Measurements from ENCODE around the gene FAHD1.

FAHD1 gene

DNA sequence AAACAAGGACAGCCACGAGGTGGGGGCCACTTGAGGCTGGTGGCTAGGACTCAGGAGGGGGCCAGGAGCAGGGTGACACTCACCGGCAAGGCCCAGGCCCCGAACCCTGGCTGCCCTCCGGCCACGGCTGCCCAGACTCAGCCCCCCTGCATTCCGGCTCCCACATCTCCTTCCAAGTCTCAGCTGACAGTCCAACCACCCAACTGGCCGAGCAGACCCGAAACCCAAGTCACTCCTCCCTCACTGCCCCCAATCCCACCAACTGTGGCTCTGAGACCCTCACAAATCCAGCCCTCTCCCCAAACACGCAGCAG, 9.8 kb upstream of the FAHD1 start:
- DNase-seq (ENCODE audit: low spot score), result no peak

DNA sequence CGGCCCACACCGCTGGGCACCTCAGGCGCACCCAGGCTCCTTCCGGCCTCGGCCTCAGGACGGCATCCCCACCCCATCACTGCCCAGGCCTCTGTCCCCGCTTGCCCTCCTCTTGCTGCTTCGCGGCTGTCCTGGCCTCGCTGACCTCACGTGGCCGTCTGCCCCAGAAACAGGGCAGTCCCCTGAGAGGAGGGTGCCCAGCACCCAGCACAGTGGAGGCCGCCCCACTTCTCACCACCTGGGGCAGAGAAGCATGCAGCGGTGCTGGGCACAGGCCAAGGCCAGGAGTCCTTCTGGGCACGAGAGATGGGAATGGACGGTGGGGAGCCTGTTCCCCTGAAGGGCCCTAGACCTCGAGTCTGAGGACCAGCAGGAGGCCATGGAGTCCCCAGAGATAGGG, 9.3 kb upstream of the FAHD1 start:
- no peak for DNase-seq (ENCODE audit: low spot score)

DNA sequence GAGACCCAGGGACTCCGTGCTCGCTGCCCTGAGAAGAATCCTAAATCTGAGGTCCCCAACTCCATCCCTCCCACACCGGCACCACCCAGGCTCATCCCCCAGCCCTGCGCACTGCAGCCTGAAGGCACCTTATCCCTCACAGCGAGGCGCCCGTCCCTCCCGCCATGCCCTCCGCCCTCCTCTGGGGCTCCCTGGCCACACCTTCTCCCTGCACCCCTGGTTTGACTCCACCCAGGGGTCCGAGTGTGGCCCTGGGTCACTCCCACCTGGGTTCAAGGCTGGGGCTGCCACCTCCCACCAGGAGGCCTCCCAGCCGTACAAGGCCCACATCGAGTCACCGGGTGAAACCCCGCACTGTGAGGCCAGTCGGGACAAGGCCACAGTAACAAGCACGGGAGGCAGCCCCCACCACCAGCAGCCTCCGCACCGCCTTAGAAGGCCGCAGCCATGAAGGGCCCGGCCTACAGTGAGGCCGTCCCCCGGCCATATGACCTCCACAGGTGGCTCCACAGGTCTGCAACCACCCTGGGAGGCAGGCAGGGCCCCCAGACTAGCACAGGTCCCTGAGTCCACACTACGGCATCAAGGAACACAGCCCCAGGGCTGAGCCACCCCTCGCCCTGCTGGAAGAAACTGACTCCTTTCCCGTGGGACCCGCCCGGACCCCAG, 8.7 kb upstream of the FAHD1 start:
- no peak for DNase-seq (ENCODE audit: low spot score)

DNA sequence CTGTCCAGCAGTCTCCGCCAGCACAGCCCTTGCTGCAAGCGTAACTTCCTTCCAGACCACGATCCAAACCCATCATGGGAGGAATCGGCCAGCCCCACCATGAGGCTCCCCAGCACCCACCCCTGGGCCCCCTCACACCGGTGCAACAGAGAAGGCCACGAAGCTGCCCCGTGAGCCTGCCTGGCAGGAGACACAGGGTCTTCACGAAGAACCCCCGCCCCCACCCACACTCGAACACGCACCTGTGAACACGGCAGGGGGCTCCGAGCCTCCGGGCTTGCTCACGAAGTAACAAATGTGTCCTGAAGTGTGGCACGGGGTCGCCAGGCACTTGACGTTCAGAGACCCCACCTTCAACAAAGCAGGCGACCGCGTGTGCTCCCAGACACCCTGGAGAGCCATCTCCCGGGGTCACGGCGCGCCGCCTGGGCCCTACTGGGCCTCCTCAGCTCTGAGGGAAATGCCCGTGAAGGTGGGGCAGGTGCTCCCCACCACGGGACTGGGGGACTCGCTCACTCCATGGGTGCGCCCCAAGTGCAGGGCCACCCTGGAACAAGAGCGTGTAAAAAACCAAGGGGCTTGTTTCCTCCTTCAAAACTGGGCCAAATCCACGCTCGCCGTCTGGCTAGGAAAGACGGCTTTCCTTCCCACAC, 8.0 kb upstream of the FAHD1 start:
- no peak for DNase-seq (ENCODE audit: low spot score)

DNA sequence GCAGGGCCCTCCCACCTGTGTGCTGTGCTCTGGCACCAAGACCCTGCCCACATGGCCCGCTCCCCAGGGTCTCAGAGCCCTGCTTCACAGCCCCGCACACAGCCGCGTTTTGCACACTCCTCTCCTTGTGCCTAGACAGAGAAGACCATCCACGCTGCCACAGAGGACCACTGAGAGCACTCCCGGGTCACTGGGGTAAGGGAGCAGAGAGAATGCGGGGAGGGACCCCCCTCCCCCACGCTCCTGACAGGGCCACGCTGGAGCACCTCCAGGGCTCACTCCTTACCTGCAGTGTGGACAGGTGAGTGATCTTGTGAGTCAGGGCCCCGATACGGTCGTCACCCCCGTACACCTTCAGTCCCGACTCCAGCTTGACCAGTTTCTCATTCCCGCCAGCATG, 7.4 kb upstream of the FAHD1 start:
- DNase-seq (ENCODE audit: low spot score), result no peak

DNA sequence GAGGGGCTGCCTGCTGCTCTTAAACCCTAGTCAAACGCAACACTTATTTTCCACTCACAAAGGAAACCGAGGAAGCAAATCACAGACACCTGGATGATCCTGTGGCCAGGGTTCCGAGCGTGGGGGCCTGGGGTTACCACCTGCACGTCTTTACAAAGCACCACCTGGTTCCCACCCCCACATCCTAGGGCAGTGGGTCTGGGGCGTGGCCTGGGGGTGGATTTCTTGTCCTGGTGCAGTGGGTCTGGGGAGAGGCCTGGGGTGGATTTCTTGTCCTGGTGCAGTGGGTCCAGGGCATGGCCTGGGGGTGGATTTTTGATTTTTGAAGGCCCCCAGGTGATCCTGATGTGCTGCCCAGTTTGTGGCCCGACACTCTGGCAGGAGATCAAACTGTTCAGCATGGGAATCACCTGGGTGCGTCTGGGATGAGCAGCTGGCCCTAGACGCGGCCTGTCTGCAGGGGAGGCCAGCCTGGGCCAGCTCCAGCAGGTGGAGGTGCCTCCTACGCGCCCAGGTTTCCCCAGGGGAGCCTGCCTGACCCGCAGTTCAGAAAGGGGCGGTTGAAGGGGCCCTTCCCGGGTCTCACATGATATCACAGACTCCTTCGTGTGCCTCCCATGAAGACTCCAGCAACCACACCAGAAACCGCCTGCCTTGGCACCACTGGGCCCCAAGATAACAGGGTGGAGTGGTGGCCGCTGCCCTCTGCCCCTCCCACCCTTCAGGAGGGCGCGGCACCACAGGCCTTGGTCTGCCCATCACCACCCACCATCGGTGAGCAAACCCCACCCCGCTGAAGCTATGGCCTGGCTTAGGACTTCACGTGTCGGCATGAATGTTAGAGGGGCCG, 6.7 kb upstream of the FAHD1 start:
- no peak for DNase-seq (ENCODE audit: low spot score)

DNA sequence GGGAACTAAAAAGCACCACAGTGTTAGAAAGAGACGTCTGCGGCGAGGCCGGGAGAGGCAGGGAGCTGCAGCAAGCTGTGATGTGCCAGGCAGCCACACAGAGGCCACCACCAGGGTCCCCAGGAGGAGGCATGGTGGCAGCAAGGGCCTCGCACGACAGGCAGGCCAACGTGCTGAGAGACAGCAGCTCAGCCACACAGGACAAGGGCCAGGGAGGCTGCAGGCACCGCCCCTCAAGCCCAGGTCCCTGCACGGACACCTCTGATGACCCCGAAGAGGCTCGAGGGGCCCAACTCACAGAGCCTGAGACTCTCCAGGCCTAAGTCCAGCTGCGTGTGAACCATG, 6.1 kb upstream of the FAHD1 start:
- DNase-seq (ENCODE audit: low spot score), result no peak

DNA sequence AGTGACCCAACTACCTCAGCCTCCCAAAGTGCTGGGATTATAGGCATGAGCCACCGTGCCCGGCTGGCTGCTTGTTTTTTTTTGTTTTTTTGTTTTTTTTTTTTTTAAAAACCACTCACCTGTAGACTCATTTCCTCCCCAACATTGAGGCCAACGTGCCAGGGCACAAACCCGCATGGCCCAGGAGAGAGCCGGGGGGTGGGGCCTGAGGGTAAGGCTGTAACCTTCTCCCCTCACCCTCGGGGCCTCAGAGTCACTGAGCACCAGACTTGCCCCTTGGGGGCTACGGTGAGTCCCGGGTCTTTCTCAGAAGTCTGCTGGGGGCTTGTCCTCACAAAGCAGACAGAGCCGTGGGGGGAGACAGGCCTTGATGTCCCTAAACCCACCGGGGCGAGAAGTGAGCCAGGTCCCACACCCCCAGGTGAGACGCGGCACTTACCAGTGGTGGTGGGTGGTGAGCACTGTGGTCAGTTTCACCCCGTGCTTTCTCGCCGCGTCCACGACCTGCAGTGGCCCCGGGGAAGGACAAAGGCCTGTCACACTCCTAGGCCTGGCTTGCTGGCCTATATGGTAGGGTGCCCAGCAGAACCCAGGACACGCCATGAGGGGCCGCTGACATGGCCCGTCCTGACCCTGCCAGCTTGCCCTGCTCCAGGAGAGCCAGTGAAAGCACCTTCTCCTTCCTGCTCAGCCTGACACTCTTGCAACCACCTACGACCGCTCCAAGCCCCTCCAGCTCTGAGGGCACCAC, 5.0 kb upstream of the FAHD1 start:
- DNase-seq (ENCODE audit: low spot score), result no peak

DNA sequence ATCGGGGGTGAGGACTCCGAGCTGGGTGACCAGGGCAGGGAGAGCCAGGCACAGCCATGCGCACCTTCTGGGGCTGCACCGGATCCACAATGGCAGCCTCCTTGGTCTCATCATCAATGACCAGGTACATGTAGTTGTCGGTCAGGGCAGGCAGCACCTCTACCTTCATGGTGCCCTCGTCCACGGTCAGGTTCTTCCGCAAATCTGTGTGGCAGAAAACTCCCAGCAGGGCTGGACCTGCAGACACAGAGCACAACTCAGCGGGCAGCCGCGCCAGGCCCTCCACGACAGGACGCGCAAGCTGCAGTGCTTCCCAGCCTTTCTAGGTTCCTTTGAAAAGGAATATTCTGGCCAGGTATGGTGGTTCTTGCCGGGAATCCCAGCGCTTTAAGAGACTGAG, 4.2 kb upstream of the FAHD1 start:
- DNase-seq (ENCODE audit: low spot score), result no peak

DNA sequence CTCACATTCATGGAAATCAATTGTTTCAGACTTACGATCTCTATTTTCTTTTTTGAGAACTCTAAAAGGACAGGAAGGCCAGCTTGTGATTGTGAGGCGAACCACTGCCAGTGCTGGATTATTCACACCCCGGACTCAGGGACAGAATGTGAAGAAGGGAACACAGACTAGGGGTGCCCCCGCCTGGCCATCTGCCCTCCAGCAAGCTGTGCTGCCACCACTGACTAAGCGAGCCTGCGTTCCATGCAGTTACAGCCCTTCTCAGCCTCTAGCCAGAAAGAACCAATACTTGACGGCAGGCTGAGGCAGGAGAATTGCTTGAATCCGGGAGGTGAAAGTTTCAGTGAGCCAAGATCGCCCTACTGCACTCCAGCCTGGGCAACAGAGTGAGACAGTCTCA, 3.2 kb upstream of the FAHD1 start:
- no peak for DNase-seq (ENCODE audit: low spot score)

DNA sequence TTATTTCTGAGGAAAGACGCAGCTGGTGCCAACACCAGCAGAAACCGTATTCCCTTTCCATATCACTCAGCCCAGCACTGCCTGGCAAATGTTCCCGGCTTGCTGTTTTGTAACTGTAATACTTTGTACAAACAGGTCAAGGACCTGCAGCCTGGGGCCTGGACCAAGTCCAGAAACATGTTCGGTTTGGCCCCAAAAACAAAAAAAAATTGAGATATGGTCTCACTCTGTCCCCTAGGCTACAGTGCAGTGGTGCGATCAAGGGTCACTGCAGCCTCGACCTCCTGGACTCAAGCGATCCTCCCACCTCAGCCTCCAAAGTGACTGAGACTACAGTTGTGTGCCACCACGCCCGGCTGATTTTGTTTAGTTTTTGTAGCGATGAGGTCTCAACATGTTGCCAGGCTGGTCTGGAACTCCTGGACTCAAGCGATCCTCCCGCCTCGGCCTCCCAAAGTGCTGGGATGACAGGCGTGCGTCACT, 1.6 kb upstream of the FAHD1 start:
- DNase-seq (ENCODE audit: low spot score), result no peak

DNA sequence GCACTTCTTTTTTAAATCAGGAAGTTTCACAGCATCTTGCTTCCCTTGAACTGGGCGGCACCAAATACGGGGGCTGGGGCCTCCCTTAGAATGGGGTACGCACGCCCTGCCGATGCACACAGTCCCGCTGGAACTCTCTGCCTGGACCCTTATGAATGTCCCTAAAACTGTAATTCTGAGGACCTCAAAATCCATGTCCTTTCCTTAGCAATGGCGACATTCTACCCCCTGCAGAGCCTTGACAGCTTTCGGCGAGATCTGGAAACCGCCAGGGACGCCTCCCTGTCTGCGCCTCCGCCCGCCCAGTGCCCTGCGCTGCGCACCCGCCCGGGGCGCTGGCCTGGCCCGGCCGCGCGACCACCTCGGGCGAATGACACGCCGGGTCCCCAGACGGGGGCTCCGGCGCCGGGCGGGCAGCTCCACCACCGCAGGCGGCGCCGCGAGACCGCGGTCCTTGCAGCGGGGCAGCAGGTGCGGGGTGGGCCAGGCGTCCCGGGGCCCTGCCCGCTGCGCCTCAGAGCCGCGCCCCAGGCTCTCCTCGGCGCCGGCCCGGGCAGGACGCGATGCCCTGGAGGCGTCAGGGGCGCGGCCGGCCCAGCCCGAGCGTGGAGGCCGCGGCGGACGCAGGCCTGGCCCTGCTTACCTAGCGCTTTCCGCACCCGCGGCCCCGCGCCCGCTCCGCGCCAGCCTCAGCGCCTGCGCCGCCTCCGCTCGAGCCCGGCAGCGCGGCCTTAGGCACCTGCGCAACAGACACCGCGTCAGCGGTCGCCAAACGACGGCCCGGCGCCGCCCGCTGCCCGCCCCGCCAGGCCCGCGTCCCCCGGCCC, 929 bp upstream of the FAHD1 start:
- peak; percentile 65 for DNase-seq (ENCODE audit: low spot score)

DNA sequence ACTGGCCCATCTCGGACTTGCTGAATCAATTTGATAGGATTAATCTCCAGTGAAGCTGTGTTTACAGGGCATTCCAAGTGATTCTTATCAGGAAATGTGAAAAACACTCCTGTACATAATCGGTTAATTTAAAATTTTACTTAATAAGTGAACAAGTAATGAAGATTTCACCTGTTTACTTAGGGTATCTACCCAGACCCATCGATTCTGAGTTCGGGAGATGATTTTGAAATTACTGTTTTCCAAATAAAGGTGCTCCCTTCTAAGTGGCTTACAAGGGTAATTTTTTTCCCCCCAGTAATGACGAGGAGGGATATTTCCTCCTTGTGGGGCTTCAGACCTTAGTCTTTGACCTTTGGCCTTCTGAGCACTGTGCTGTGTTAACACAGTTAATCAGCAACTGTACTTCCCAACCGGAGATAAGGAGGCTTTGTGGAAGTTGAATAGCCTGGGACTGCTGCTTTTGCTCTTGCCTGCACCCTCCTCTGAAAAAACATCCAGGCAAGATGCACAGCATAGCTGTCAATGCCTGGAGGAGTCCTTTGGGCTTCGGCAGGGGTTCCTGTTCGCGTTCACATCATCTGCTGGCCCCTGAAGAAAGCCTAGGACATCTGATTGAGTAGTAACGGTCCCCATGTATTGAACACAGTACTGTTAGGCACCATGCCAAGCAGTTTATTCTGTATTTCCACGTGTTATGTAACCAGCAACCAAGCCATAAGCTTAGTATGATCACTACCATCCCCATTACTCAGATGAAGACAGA, 1.8 kb downstream of the FAHD1 start:
- no peak for DNase-seq (ENCODE audit: low spot score)

DNA sequence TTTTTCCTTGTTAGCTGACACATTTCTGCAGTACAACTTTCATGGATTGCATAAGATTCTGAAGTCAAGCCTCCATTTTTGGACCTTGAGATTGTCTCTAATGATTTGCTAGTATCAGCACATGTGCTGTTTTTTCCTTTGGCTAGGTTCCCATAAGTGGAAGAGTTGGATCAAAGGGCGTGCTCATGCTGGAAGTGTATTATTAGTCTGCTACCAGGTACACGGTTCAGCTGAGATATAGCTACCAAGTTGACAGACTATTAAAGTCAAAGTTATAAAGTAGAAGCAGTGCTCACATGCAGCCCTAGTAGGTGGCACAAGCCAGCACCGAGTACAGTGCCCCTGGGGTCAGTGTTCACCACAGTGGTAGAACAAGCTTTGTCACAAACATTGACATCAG, 3.2 kb downstream of the FAHD1 start:
- DNase-seq (ENCODE audit: low spot score), result no peak

DNA sequence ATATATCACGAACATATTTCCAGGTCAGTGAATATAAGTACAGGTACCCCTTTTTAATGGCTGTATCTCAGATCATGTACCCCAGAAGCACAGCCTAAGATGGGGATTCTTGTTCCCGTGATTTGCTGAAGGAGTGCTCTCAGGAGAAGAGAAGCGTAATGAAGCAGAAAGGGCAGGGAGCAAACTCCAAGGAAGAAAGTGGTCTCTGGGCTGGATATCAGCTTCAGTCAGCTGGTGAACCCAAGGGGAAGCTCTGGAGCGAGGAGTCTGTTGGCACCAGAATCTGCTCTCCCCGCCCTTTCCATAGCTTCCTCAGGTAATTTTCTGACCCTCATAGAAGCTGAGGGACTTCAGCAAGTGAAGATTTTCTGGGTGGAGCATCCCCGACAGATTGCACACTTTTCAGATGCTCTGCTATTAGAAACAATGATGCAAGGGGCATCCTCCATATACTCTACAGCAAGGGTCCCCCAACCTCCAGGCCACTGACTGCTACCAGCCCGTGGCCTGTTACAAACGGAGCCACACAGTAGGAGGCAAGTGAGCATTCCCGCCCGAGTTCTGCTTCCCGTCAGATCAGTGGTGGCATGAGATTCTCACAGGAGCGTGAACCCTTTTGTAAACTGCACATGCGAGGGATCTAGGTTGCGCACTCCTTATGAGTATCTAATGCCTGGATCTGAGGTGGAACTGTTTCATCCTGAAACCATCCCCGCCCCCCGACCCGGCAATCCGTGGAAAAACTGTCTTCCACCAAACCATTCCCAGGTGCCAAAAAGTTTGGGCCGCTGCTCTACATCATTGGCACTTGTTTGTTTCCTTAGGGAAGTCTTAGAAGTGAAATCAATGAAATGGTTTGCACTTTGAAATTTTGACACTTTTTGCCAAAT, 4.4 kb downstream of the FAHD1 start:
- no peak for DNase-seq (ENCODE audit: low spot score)

DNA sequence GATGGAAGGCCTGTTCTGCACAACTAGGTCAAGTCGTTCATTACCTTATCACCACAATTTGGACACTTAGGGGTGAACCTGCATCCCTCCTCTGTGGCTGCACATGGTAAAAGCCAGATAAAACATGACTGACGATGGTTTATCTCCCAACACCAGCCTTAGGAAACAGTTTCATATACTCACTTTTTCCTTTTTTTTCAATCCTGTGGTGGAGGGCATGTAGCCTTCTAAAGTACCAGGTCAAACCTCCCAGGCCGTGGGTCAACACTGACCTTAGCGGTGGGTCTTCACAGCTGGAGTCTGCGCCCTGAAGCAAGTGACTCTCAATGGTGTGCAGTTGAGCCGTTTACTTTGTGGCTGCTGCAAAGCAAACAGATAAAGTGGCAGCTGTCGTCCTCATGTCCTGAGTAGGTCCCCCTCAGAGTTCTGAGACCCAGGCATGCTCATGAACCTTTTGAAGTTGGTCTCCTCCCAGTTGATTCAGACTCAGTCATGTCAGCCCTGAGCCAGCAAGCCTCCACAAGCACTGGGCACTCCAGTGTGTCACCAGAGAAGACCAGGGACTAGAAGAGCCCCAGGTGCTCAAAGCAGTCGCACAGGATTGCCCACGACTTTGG, 5.9 kb downstream of the FAHD1 start:
- DNase-seq (ENCODE audit: low spot score), result no peak

DNA sequence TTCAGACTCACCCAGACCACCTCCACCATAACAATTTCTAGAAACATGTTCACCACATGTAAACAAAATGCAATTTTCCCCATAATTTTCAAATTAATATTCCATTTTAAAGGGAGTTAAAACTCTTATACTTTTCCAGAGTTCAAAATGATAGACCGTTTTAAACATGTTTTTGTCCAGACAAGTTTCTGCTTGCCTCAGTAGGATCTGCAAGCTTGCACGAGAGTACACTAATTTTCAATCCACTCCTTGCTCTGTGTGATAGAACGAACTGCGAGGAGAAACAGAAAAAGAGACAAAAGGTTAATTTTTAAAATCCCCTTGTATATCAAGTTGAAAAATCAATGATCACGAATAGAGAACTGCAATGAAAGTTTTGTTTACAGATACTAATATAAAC, 7.1 kb downstream of the FAHD1 start:
- no peak for DNase-seq (ENCODE audit: low spot score)

DNA sequence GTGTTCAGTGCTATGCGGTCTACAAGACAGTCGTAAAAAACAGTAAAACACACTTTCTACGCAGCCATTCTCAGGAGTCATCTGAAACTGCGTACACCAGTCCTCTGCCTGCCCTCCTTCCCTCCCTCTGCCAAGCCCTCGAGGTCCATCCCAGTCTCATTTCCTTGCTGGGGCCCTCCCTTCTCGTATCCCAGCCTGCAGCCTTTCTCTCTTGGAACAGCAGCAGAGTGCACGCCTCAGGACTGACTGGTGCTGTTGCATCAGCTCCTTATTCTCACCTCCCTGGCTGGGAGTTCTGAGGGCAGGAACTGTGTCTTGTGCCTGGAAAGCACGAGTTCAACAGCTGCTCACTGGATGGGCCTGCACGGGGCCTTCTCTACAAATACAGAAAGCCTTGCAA, 12.5 kb downstream of the FAHD1 start:
- no peak for DNase-seq (ENCODE audit: low spot score)

DNA sequence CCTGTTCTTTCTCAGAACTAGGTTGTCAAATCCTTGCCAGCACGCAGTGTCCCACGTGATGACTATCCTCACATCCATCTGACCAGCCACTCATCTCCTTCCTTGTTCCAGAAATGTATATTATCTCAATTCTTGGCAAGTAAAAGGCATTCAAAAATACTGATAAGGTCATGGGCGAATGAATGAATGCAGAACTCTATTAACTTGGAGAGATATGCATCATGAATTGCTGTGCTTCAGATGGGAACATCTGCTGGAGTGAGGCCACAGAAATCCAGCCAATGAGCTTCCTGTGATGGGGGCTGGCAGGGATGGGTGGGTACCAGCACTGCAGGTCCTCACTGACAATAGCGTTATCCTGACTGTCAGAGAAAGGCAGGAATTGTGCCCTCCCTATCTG, 19.0 kb downstream of the FAHD1 start:
- DNase-seq (ENCODE audit: low spot score), result no peak

DNA sequence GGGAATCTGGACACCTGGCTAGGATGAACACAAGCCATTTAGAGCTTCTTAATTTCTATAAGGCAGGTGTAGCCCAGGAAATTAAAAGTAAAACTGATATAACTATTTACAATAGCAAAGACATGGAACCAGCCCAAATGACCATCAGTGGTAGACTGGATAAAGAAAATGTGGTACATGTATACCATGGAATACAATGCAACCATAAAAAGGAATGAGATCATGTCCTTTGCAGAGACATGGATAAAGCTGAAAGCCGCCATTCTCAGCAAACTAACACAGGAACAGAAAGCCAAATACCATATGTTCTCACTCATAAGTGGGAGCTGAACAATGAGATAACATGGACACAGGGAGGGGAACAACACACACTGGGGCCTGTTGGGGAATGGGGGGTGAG, 19.4 kb downstream of the FAHD1 start:
- DNase-seq (ENCODE audit: low spot score), result no peak
